IPS-11a (cell line): ENCODE measurements around the gene KRT79.

Source experiments
- H3K4me3 ChIP-seq: one replicate; pipeline ENCODE4 v1.5.1; 2013; ENCODE audit warnings: low read depth, low read length, control low read depth

KRT79 gene

DNA sequence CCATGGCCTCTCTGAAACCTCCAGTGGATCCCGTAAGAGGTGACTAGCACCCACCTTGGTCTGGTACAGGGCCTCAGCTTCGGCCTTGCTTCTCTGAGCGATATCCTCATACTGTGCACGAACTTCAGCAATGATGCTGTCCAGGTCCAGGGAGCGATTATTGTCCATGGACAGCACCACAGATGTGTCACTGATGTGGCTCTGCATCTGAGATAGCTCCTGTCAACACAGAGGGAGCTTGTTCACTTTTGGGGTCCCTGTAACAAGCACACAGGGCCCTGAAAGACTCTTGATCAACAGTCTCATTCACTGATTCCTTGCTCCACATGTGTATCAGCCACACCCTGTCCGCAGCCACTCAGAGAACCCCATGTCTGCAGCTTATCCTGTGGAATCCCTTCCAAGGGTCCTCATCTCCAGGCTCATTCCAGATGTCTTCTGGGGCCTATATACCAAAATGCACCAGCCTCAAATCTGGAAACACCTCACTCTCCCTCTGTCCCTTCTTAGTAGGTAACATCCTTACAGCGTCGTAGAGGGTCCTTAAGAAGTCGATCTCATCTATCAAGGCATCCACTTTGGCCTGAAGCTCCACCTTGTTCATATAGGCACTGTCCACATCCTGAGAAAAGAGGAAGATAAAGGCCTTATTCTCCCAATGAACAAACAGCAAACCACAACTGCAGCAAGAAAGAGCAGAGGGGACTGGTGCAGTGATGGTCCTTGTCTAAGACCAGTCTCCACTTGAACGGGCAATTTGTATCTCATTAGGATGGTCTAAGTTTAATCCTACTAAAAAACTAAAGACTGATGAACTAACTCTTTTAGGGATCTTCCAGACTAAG, 41.7 kb downstream of the KRT79 start:
- H3K4me3 ChIP-seq, result no peak overlapping the region

DNA sequence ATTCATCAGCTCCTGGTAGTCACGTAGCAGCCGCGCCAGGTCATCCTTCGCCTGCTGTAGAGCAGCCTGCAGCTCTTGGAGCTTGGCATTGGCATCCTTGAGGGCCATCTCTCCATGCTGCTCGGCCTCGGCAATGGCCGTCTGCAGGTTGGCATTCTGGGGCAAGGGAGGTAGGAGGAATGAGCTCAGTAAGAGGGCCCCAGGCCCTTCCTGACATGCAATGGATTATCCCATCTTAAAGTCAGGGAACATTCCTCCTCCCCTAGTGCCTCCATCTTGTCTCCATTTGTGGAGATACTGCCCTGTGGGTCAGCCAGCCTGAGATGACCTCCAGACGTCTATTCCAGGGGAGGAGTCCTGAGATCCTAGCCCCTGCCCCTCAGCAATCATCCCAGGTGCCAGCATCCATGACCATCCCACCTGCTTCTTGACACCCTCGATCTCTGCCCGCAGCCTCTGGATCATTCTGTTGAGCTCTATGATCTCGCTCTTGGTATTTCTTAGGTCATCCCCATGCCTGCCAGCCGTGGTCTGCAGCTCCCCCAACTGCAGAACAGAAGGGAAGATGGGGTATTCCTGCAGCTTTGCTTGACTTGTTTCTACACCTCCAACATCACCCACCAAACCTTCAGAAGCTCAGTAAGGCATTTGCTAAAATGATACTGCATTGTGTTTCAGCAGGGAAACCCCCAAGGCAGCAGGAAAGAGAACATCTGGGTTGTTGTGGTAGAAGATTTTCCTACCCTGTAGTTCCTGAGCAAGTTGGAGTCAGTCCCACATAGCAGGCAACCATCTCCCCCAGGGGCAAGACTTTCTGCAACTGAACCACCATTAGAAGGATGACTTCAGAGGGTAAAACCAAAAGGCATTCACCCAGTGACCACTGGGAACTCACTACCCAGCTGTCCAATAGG, 42.6 kb downstream of the KRT79 start:
- no peak overlapping the region for H3K4me3 ChIP-seq

DNA sequence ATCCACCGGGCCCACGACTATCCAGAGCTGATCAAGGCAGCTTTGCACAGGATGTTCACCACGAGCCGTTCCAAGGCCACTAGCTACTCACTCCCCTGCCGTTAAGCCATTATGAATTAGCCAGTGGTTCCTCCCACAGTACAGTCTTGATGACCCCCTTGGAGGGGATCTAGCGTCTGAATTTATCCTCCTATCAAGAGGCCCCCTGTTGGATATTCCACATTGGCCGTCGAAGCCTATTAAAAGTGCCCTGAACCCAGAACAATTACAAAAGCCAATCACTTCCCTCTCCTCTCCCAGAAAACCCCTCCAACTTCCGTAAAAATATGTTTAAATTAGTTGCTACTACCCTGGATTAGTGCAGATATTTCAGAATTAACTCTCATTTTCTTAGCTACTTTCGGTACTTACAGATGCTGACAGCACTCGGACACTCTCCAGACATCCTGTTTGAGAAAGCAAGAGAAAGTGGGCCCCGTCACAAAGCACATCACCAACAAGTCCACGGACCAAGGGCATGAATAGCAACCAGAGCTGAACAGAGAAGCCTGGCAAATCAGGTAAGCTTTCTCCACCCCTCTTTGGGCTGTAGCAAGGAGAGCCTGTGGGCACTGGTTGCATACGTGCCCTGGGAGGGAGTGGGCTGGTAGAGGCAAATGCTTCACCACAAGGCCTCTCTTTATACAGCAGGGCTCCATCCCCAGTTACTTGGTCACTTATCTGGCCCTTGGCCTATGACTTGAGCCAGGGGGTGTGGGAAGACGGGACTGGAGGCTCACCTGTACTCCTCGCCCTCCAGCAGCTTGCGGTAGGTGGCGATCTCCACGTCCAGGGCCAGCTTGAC, 43.5 kb downstream of the KRT79 start:
- H3K4me3 ChIP-seq, result no peak overlapping the region

DNA sequence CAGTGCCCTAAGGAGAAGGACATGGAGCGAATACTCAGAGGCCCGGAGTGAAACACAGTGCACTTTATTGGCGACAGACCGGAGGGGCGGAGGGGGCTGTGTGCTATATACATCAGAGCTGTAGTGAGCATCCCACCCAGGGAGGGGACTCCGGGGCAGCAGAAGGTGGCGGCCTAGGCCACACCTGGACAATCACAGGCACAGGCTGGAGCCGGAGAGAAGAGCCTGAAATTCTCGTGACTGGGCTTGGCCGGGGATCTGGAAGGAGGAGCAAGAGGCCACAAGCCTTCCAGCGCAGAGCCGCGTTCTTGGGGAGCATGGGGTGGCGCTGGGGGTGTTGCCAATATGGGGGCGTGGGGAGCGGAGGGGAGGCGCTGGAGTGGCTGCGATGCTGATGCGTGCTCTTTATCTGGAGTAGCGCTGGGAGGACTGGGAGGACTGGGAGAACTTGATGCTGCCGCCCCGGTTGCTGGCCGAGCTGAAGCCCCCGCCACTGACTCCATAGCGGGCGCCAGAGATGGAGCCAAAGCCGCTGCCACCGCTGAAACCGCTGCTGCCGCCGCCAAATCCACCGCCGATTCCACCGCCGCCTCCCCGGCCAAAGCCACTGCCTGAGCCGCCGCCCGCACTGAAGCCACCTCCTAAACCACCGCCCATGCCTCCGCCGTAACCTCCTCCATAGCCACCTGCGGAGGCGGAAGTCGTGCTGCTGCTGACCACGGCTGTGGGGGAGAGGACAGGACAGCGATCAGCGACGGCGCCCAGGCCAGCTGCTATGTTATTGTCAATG, 44.3 kb downstream of the KRT79 start:
- no peak overlapping the region for H3K4me3 ChIP-seq

DNA sequence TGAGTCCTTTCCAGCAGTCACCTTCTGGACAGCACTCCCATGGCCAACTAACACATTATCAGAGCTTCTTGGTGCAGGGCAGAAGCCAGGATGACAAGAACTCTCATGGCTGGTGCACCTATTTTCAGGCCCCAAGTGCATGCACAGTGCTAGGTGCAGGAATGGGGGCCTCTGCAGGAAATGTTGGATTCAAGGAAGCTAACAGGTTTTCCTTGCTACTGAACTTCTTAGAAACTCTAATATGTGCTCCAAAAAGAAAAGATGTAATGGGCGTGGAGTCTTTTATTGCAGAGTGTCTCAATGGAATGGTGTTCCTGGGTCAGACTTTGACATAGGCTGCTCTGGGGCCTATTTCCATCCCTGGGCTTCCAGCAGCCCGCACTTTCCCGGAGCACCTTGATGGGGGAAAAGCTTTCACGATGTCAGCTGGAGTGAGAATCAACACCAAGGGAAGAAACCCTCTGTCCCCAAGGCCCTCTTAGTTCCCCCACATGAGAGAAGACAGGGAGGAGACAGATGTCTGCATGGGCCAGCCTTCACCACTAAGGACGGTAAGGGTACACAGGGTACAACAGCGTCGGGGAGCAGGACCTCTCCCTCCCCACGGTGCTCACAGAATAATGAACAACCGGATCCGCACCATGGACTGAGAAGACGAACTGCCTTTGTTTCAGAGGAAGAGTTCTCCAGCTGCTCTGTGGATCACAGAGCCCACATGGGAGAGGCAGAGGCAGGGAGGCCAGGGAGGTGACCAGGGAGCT, 45.1 kb downstream of the KRT79 start:
- H3K4me3 ChIP-seq, result no peak overlapping the region

DNA sequence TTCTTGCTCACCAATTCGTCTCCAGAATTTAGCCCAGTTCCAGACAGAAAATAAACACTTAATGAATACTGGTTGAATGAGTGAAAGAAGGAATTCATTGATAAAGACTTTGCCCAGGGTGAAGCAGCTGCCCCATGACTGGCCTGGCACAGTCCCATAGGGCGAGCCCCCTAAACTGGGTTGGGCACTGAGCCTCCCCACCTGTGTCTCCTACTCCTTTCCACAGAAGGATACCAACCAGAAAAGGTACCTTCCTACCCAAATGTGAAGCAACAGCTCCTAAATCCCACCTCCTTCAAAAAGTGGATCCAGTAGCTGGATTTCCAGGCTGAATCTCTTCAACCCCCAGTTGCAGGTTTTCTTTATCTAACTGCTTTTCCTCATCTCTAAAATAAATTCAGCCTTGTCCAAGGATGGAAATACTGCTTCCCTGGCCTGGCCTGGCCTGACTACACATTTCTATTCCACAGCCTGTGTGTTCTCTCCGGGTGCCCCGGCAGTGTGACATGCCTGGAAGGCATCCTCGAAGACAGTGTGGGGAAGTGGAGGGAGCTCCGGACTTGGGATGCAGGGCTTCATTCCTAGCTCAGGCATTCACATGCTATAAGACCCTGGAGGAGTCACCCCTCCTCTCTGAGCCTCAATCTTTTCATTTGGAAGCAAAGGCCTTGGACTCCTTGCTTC, 45.8 kb downstream of the KRT79 start:
- no peak overlapping the region for H3K4me3 ChIP-seq

DNA sequence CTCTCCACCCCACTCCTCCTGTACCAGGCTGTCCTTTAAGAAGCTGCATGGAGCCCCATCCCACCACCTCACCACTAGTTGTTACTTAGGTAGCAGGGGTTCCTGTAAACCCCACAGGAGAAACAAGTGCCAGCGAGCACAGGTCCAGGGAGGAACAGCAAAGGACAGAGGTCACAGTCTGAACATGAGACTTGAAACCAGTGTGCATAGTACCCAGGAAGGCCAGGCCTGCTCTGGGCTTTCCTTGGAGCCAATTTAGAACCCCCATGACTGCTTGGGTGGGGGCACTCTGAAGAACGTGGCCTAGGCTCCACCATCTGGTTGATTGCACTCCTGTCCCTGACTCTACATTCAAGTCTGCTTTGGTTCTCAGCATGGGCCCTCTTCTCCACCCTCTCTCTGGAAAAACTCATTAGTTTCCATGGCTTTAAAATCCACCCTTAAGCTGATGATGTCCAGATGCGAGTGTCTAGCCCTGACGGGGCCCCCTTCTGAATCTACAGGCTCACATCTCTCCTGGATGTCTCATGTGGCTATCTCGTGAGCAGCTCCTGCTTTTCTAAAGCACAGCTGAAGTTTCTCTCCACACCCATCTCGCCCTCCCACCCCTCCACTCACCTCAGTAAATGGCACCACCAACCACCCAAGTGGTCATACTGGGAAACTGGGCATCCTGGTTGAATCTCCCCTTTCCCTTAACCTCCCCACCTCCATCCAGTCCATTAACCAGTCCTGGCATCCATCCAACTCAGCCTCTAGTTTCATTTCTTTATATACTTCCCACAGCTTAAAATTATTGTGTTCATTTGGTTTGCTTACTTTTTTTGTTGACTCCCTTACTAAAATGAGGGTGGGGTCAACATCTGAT, 46.6 kb downstream of the KRT79 start:
- H3K4me3 ChIP-seq, result no peak overlapping the region

DNA sequence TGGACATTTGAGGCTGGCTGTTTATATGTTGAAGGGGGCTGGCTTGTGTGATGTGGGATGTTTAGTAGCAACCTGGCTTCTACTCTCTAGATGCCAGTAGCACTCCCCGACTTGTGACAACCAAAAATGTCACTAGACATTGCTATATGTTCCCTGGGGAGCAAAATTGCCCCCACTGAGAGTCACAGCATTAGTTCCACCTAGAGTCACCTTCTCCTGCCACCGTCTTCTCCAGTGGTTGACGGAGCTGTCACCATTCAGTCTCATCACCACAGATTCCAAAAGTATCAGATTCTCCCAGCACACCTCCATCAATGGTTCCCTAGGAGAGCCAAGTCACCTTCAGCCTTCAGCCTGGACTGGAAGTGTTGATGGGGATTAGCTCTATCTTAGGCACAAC, 49.2 kb downstream of the KRT79 start:
- H3K4me3 ChIP-seq, result no peak overlapping the region

DNA sequence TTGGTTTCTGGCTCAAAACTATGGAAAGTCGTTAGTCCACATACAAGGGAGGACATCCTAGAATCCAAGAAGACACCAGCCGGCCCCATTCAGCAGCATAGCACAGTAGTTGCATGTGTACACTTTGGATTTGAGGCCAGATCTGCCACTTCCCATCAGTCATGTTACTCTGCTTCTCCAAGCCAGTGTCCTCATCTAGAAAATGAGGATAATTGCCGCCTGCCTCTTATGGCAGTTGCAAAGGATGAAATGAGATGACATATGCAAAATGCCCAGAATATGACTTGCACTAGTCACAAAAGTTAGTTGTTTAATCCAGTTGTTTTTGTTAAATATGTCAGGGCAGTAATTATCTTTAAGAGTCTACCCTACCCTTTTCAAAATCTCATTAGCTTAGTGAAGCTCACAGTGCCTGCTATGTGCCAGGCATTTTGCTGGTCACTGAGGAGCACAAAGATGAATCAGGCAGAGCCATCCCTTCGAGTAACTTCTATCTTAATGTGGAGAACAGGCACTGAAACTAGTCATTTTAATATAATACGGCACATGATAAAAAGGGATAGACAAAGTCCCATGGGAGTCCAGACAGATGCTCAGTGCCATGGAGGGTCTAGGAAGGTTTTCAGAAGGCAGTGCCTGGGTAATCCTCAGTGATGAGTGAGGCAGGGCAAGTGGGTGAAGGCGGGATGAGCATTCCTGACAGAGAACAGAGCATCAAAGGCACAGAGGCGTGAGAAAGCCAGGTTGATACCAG, 50.4 kb downstream of the KRT79 start:
- no peak overlapping the region for H3K4me3 ChIP-seq

DNA sequence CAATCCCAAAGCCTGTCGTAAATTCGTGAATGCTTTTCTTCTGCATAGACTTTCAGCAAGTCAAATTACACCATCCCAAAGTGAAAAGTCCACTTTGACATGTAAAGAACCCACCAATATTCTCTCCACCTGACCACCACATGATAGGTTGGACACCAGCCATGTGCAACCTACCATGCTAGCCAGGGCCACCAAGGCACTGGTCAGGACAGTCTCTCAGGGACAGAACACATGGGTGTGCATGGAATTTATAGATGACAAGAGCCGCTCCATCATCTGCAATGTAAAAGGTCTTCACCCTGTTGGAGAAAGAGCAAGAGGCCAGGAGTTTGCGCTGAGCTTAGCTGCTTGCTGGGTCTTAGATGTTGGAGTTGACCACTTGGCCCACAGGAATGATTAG, 51.6 kb downstream of the KRT79 start:
- H3K4me3 ChIP-seq, result no peak overlapping the region

DNA sequence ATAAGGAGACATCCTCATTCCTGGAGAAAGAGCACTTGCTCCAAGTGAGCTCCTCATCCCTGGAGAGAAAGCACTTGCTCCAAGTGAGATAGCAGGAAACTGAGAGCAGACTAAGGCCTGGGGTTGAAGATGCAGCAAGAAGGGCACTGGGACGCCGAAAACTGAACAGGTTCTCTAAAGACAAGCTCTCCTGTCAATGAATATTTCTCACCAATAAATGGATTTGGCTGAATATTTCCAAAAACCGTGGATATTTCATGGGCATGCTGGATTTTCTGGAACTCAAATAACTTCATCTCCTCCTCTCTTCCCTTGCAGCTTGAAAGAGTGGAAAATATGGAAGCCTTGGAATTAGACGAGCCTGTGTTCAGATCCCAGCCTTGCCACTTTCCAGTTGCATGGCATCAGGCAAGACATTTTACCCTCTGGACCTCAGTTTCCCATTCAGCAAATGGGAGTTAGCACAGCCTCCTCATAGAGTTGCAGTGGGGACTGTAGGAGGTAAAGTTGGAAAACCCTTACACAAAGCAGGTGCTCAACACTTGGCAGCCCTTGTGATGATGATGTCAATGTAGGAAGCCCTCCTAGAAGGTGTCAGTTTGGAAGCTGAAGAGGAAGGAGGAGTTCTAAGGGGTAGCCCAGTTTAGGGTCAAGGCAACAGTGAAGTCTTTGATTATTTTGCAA, 52.6 kb downstream of the KRT79 start:
- H3K4me3 ChIP-seq, result no peak overlapping the region

DNA sequence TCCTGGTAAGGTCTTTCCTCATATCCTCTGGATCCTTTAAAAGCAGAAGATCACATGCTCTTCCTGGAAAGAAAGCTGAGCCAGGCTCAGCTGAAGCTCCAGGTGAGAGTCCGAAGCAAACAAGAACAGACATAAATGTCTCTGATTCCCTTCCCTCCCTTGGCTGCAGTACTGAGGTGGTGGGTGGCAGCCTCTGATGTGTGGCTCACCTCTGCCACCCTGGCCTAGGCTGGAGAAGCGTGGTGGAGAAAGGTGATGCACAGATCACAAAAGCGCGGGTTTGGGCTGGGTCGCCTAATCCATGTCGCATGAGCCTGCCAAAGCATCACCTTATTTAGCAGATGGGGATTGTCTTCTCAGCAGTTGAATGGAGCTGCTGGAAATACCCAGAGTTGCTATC, 54.2 kb downstream of the KRT79 start:
- no peak overlapping the region for H3K4me3 ChIP-seq

DNA sequence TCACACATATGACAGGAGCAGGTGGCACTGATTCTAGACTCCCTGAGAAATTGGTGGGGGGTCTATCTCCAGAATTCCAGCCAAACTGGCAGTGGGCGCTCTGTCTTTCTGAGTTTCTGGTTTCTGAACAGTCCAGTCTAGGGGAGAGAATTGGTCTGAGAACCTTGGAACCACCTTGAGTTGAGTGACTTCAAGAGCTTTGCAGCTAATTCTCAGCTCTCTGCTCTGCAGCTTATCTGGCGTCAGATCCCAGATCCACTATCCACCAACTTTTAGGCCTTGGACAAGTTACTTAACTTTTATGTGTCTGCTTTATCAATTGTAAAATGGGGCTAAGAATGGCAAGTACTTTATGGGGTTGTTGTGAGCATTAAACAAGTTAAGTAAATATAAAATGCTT, 55.3 kb downstream of the KRT79 start:
- H3K4me3 ChIP-seq, result no peak overlapping the region

DNA sequence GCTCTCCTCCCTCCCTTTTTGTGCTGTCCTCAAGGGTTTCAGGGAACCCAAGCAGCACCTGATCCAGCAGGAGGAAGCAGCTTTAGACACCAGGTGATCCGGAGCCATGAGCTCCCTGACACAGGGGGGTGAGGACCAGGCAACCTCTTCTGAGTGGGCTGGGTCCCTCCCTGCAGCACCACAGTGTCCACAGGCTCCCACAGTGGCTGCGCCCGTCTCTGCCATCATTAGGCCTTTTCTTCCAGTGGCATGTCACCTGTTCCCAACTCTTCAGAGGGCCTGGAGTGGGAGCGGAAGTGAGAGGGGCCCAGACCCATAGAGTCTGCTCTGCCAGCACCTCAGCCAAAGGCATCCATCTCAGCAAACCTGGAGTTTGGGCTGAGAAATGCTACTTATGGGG, 56.5 kb downstream of the KRT79 start:
- H3K4me3 ChIP-seq, result no peak overlapping the region

DNA sequence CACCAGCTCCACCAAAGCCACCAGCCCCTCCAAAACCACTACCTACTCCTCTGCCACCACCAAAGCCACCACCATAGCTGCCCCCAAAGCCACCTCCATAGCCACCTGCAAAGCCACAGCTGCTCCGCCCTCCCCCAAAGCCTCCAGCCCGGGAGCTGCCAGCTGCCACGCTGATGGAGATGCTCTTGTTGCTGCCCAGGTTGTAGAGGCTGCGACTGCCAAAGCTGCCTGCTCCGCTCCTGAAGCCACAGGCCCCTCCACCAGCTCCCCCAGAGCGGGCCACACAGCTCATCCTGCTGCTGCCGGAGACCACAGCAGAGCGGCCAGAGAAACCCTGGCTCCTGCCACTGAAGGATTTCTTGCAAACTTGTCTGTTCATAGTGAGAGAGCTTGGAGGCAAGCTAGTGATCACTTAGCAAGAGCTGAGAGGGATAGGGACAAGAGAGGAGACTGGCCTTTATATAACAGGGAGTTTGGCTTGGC, 57.2 kb downstream of the KRT79 start, which contains the start of gene KRT76:
Gene KRT76, minus strand, starts transcription at position 433 of the 483 bp plus-strand sequence. Its CDS starts 54 bp downstream, at position 379.
- H3K4me3 ChIP-seq, result no peak within 1 kb of the TSS

DNA sequence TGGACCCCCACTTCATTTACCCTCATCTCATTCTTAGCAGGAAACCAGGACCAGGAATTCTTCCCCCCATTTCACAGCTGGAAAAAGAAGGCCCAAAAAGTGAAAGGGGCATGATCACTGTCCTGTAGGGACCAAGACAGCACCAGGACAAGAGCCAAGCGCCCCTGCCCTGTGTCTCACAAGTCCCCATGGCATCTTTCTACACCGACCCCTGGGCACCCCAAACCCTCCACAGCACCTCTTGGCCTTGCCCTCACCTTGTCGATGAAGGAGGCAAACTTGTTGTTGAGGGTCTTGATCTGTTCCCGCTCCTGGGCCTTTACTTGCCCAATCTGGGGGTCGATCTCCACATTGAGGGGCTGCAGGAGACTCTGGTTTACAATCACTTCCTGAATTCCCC, 57.7 kb downstream of the KRT79 start:
- H3K4me3 ChIP-seq, result no peak overlapping the region
